ENCODE results near the gene PRICKLE2.

The PRICKLE2 gene

GRCh38 chr3:64251019-64251418, 25.8 kb upstream of the PRICKLE2 start:
- DNase-seq: no peak

- no peak for DNase-seq
These were observed 22.9 kb upstream of the PRICKLE2 start for GRCh38 chr3:64247991-64248646.

- no peak for DNase-seq
These were observed 19.0 kb upstream of the PRICKLE2 start for GRCh38 chr3:64244011-64244942.

GRCh38 chr3:64242435-64242834, 17.2 kb upstream of the PRICKLE2 start:
- DNase-seq: no peak

- no peak for DNase-seq
These were observed 15.7 kb upstream of the PRICKLE2 start for GRCh38 chr3:64240959-64241358.

GRCh38 chr3:64240396-64240795, 15.1 kb upstream of the PRICKLE2 start:
- no peak for DNase-seq

- no peak for DNase-seq
These were observed 14.6 kb upstream of the PRICKLE2 start for GRCh38 chr3:64239841-64240240.

- DNase-seq: peak; percentile 67
These were observed 13.9 kb upstream of the PRICKLE2 start for GRCh38 chr3:64238971-64239667.

- no peak for DNase-seq
These were observed 11.8 kb upstream of the PRICKLE2 start for GRCh38 chr3:64237083-64237482.

- no peak for DNase-seq
These were observed 10.3 kb upstream of the PRICKLE2 start for GRCh38 chr3:64235605-64236004.

- DNase-seq: no peak
These were observed 9.3 kb upstream of the PRICKLE2 start for GRCh38 chr3:64234571-64234970.

- DNase-seq: no peak
These were observed 7.6 kb upstream of the PRICKLE2 start for GRCh38 chr3:64232821-64233220.

- no peak for DNase-seq
These were observed 4.6 kb upstream of the PRICKLE2 start for GRCh38 chr3:64229903-64230302.

- no peak for DNase-seq
These were observed 2.8 kb upstream of the PRICKLE2 start for GRCh38 chr3:64228110-64228509.

- no peak for DNase-seq
These were observed 1.5 kb upstream of the PRICKLE2 start for GRCh38 chr3:64226730-64227129.

GRCh38 chr3:64225695-64226499, 631 bp upstream of the PRICKLE2 start:
- DNase-seq: no peak

GRCh38 chr3:64223791-64224745, 1.2 kb downstream of the PRICKLE2 start:
- no peak for DNase-seq

- no peak for DNase-seq
These were observed 2.7 kb downstream of the PRICKLE2 start for GRCh38 chr3:64222501-64223111.

GRCh38 chr3:64221571-64222257, 3.6 kb downstream of the PRICKLE2 start:
- no peak for DNase-seq

- no peak for DNase-seq
These were observed 4.9 kb downstream of the PRICKLE2 start for GRCh38 chr3:64220161-64220914.
